GM19025 (cell line): Measurements from ENCODE around the gene ANKS1A.

ENCODE experiments used
- ATAC-seq: cut with Tn5 transposase; IDR thresholded peaks from one replicate; pipeline ENCODE4 v1.9.1; 2021; ENCODE audit warnings: mild to moderate bottlenecking, low read depth, moderate library complexity; ENCODE audit not compliant: unreplicated experiment

The ANKS1A gene

DNA sequence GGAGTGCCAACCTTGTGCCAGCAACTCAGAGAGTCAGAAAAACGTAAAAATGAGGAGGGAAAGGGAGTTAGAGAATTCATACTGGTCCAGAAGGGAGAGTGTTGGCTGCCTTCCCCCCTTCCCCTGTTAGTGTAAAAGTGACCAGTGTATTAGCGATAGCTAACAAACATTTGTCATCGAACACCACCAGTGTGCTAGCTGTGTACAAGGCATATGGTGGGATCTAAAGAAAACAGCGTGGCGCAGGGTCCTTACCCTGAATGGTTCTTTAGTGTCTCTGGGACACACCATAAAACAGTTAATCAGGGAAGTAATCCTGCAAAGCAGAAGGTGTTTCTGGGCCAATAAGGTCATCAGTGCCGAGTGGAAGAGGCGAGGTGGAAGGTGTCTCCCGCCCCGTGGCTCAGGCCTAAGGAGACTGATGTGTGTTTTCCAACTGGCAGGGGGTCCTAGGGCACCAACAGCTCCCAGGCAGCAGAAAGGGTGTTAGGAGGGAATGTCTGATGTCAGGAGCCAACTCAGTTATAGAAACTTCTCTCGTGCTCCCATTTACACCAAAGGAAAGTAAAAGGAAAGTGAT lies 160.2 kb downstream of the ANKS1A start:
- no peak for ATAC-seq

DNA sequence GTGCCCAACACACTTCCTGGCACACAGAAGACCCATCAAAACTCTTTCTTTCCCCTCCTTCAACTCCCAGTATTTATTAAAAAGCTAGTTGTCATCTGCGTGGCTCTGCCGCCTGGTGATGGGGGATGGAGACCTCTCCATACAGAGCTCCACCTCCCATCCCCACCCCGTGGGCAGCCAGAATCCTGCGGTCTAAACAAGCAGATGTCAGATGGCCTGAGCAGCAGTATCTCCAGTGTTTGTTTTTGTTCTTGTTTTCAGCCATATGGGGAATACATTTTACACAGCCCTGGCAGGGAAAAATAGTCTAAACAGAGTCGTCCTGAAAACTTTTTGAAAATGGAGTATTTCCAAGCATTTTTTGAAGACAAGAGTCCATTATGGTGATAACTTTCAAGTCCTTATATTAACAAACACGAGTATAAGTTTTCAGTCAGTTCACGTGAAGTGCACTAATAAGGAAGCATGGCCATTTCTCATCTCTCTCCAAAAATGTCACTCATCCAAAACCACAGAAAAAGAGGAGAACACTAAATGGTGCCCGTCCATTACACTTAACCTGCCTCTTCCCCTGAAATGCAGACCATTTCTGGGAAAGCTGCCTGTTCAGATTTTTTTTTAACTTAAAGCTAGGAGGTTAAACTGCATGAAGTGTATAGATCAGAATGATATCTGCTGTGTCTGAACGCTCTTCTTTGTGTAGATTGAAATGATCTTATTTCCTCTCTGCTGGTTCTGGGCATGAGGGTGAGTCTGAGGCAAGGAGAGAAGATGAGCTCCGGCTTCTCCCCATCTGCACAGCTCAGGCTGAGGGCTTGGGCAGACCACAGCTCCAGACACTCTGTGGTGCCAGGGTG lies 161.1 kb downstream of the ANKS1A start:
- no peak for ATAC-seq

GRCh38 chr6:35050757-35051330 lies 161.8 kb downstream of the ANKS1A start:
- no peak for ATAC-seq

DNA sequence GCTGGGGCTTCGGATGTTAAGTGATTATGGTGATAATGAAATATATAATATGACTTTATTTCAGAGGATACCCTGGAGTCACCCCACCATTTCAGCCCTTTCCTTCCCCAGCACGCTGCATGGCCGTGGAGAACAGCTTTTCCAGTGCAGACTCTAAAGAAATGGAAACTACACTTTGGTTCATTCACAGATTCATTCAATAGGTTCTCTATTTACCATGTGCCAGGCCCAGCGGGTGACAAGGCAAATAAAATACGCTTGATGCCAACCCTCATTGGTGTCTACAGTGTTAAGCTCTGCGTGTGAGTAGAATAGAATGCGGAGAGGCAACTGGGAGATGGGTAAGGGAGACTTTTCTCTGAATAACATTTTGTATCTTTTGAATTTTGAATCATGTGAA lies 162.3 kb downstream of the ANKS1A start:
- no peak for ATAC-seq

GRCh38 chr6:35051997-35052583 lies 163.0 kb downstream of the ANKS1A start:
- no peak for ATAC-seq

DNA sequence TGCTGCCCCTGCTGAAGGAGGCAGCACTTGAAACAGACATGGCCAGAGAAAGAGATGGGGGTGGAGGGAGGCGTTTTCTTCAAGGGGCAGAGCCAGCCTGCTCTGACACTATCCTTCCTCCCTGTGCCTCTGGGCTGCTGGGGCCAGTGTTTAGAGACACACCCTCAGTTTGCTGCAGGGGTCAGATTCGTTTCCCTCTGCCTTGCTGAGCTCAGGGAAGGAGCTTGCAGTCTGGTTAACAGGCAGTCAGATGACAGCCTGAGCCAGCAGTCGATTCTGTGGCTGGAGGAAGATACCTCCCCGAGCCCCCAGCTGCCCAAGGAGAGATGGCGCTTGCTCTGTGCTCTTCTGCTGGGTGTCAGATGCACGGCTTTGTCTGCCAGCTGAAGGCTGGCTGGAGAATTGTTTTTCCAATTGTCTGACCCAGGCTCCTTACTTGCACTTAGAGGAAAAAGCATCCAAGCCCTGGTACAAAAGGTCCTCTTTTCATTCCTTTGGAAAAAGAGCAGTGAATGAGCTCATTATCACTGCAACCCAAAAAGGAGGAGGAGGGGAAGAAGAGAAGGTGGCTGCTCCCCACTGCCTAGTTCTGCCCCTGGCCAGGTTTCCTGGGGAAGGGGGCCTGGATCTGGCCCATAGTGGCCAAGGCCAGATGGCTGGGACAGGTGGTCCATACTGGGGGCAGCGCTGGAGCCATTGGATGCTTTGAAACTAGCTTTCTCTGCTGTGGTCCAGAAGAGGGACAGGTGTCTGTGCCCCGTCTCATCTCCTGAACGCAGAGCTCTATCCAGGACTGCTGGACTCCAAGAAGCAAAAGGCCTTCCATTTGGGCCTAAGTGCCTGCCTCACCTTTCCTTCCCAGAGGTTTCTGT lies 163.9 kb downstream of the ANKS1A start:
- ATAC-seq = no peak

- no peak for ATAC-seq
Measured at GRCh38 chr6:35053701-35054100, 164.6 kb downstream of the ANKS1A start.

- ATAC-seq = no peak
Measured at GRCh38 chr6:35054106-35054742, 165.2 kb downstream of the ANKS1A start.

GRCh38 chr6:35054743-35055130 lies 165.7 kb downstream of the ANKS1A start:
- ATAC-seq = no peak

- ATAC-seq = no peak
Measured at GRCh38 chr6:35055891-35056290, 166.8 kb downstream of the ANKS1A start.

DNA sequence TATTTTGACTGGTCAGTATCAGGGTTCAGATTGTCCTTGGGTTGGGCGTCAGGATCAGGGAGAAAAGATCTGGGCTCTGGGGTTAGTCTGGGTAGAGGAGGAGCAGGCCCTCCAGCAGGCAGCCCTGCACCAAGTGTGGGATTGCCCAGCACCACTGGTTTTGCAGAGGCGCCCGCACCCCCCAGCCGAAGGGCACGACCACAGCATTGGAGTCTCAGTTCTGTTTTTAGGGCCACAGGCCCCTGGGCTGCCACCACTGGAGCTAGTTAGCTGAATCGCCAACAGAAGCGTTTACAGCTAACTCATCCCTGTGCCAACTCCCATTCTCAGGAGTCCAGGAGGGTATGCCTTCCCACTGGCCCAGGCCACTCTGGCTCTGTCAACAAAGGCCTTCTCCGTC lies 167.9 kb downstream of the ANKS1A start:
- no peak for ATAC-seq

DNA sequence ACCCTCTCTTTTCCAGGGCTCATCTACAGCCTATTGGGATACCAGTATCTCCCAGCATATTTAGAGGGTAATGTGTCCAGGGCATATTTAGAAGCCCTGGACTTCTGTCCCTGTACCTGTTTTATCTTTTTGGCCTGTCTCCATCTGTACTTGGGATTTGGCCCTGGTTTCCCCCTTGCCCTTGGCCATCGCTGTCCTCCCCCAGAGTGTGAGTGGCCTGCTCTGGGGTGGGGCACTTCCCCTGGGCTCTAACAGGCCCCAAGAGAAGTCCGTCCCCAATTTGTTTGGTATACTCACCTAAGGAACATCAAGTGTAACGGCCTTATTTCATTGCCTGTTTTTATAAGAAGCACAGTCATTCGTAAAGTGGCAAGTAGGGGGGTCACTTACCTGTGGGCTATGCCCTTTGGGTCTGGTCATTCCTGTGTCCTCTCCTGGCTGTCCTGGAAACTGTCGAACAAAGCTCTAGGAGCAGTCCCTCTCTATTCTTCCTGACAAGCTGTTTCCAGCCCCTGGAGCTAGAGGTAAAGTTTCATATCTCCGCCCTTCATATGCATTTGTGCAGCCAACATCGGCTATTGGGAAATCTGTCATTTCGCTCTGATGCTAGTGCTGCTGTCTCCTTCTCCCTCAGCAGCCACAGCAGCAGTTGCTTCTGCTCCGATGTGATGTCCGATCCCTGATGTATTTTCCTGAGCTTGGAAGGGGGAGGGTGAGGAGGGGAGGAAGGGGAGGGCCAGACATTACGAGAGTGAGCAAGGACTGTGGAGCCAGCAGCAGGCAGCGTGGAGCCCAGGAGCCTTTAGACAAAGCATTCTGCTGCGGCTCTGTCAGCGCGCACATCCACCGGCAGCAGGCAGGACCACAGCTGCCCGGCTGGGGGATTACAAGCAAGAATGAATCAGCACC lies 168.6 kb downstream of the ANKS1A start:
- ATAC-seq = no peak

DNA sequence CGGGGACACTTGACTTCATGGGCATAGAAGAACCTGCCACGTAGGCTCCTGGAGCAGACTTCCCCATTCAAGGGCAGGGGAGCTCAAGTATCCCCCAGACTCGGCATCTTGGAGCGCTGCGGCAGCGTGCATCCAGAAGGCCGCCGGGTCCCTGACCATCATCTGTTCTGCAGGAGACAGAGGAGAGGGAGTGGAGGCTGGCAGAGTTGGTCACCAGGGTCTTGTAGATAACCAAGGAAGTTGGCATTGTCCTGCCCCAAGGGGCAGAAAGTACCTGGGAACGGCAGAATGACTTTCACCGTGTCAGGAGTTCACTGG lies 169.3 kb downstream of the ANKS1A start:
- no peak for ATAC-seq

DNA sequence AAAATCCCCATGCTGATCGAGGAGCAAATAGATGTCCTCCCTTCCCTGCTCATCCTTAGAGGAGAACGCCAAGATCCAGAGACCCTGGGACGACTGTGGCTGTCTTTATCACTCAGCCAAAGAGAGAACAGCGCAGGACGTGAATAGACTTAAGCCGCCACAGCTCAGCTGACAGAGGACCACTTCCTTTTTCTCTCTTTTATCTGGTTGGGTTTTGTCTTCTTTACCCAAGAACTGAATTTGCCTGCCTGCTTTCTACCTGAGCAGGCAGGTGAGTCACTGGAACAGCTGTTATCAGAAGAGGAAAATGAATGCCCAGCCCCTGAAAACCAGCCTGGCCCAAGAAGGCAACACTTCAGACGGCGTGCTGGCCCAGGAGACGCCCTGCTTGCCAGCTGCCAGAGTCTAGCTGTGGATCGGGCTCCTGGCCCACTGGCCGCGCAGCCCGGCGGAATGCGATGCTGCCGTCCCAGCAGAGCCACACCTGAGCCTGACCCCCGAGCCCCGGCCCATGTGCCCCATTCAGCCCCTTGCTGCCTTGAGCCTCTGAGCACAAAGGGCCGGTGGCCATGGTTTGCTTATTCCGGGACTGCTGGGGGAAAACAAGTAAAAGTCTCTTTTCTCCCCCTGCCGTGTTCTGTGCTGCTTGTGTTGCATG lies 169.9 kb downstream of the ANKS1A start:
- ATAC-seq = no peak

DNA sequence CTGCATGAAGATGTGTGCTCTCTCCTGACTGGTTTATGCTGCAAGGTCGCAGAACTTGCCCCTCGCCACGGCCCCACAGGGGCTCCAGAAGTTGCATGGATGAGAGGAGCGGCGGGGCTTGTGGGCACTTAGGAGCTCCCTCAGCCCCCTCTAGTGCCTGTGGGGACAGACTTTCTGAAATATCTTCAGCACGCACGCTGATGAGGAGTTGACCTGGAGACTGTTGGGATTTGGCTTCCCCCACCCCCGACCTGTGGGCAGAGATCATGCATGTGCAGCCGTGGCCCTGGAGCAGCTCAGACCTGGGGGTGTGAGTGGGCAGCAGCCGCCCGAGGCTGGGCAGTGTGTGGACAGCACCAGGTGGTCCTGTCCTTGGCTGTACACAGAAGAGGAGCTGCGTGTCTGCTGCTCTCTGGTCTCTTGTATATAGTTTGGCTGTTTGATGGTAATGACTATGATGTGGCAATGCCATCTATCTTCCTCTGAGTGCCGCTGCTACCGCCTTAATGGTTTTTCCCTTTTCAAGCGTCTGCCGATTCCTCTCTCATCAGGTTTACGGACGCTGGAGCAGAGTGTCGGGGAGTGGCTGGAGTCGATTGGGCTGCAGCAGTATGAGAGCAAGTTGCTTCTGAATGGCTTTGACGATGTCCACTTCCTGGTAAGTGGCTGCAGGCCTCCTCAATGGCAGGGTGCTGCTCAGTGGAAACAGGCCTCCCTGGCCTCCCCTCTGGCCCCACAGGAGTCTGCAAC lies 170.7 kb downstream of the ANKS1A start:
- no peak for ATAC-seq

GRCh38 chr6:35061102-35061615 lies 172.1 kb downstream of the ANKS1A start:
- ATAC-seq = no peak

GRCh38 chr6:35061651-35062410 lies 172.8 kb downstream of the ANKS1A start:
- ATAC-seq = no peak
